Mesendoderm (in vitro differentiated cells): Measurements from ENCODE around the gene FBRSL1.

ENCODE experiments used
- DNase-seq: peaks from one replicate; pipeline ENCODE4 v3.0.0; 2013
- H2AK5ac ChIP-seq: 2 replicates; pipeline ENCODE4 v1.6.1; 2013; ENCODE audit warnings: low read length, inconsistent platforms
- H2BK120ac ChIP-seq: 2 replicates; pipeline ENCODE4 v1.6.1; 2013; ENCODE audit warnings: low read depth, mild to moderate bottlenecking, low read length, moderate library complexity, mixed read lengths
- H2BK15ac ChIP-seq: replicated peaks from 2 replicates; pipeline ENCODE4 v1.6.1; 2013; ENCODE audit warnings: low read depth, mild to moderate bottlenecking, moderate library complexity
- H2BK5ac ChIP-seq: 2 replicates; pipeline ENCODE4 v1.6.1; 2013; ENCODE audit warnings: low read length, inconsistent platforms
- H3K18ac ChIP-seq: 2 replicates; pipeline ENCODE4 v1.6.1; 2013; ENCODE audit warnings: mild to moderate bottlenecking, low read length, mixed read lengths
- H3K23ac ChIP-seq: one replicate; pipeline ENCODE4 v1.6.1; 2013; ENCODE audit warnings: low read length
- H3K27ac ChIP-seq: 2 replicates; pipeline ENCODE4 v1.5.1; 2013; ENCODE audit warnings: low read depth, mild to moderate bottlenecking, inconsistent platforms, low read length, moderate library complexity
- H3K27me3 ChIP-seq: 2 replicates; pipeline ENCODE4 v1.6.1; 2013; ENCODE audit warnings: low read length, control low read depth, mild to moderate bottlenecking, inconsistent platforms; ENCODE audit not compliant: insufficient read depth, poor library complexity
- H3K36me3 ChIP-seq: 2 replicates; pipeline ENCODE4 v1.6.1; 2013; ENCODE audit warnings: low read length, inconsistent platforms; ENCODE audit not compliant: control insufficient read depth, insufficient read depth
- H3K4ac ChIP-seq: one replicate; pipeline ENCODE4 v1.6.1; 2013; ENCODE audit warnings: low read depth, mild to moderate bottlenecking, low read length, moderate library complexity
- H3K4me1 ChIP-seq: 2 replicates; pipeline ENCODE4 v1.6.1; 2013; ENCODE audit warnings: low read depth, low read length, inconsistent platforms; ENCODE audit not compliant: control insufficient read depth
- H3K4me2 ChIP-seq: 2 replicates; pipeline ENCODE4 v1.6.1; 2013; ENCODE audit warnings: low read length
- H3K4me3 ChIP-seq: 2 replicates; pipeline ENCODE4 v1.5.1; 2013; ENCODE audit warnings: mild to moderate bottlenecking, low read length
- H3K56ac ChIP-seq: one replicate; pipeline ENCODE4 v1.6.1; 2013; ENCODE audit warnings: low read length
- H3K79me1 ChIP-seq: 2 replicates; pipeline ENCODE4 v1.6.1; 2013; ENCODE audit warnings: low read length, inconsistent platforms
- H3K79me2 ChIP-seq: 2 replicates; pipeline ENCODE4 v1.6.1; 2013; ENCODE audit warnings: mild to moderate bottlenecking, low read length; ENCODE audit not compliant: control insufficient read depth, insufficient read depth
- H3K9ac ChIP-seq: 2 replicates; pipeline ENCODE4 v1.6.1; 2013; ENCODE audit warnings: low read length, inconsistent platforms
- H4K5ac ChIP-seq: one replicate; pipeline ENCODE4 v1.6.1; 2013; ENCODE audit warnings: low read length
- H4K8ac ChIP-seq: one replicate; pipeline ENCODE4 v1.6.1; 2013; ENCODE audit warnings: low read depth, mild to moderate bottlenecking, control low read depth, low read length, moderate library complexity
- WGBS: extraction: QIAGEN DNeasy Blood & Tissue Kit; methylation state at CpG from one replicate; pipeline ENCODE4 v1.1.7; 2013; ENCODE audit warnings: low lambda C conversion rate, missing lambda C conversion rate; ENCODE audit not compliant: insufficient coverage; ENCODE audit errors: extremely low coverage; 5-methylcytosine and 5-hydroxymethylcytosine counted together

Gene FBRSL1

DNA sequence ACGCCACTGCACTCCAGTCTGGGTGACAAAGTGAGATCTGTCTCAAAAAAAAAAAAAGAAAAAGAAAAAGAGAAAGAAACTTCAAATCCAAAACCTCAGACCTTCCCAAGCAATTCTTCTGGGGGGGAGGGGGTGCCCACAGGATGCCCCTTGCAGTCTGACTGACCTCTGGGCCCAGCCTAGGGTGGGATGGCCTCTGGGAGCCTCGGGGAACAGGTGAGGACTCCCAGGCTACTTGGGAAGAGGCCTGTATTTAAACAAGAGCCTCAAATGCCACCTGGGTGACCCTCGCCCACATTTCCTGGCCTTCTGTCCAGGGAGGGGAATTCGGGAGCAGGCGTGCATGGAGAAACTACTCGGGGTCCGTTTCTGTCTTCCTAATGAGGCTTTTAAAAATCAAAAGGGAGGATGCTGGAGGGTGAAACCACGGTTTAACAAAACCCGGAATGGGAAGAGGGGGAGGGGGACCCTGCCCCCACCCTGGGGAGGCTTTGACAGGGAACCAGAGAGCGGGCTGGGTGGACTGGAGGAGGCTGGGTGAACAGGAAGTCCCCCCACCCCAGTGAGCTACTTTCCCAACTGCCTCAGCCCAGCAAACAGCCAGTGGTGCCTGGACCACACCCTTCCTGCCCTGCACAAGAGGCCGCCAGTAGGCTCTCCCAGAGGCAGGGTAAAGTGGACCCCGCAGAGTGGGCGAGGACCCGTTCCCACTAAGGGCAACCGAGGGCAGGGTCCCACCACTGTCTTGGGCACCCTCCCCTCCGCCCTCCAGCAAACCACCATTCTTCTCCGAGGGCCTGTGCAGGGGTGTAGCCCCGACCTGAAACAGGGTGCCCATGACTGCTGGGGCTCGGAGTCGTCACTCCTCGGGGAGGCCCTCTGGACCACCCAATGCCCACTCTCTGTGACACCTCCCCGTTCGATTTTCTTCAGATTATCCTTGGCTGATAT lies 1.5 kb upstream of the FBRSL1 start:
- Histone ChIP-seq H3K9ac (no peak overlapping the region), H3K79me2 (peaks cover 13% of the 10 kb centered on the region), H3K18ac (no peak overlapping the region), H3K27ac (no peak overlapping the region), H3K4me3 (no peak overlapping the region), H4K5ac (no peak overlapping the region), H2BK5ac (no peak overlapping the region), H3K4ac (no peak overlapping the region), H3K56ac (peak overlapping the region; percentile 28), H3K36me3 (no peaks in the 10 kb centered on the region), H3K4me1 (peaks cover 2% of the 10 kb centered on the region), H3K4me2 (no peak overlapping the region), H2BK120ac (no peak overlapping the region), H3K27me3 (peaks cover 3% of the 10 kb centered on the region), H4K8ac (no peak overlapping the region), H3K79me1 (peaks cover 16% of the 10 kb centered on the region), H2AK5ac (no peak overlapping the region), H3K23ac (no peak overlapping the region), H2BK15ac (no peak overlapping the region)
- WGBS = no CpG with 5 or more reads among the region's 23 CpGs
- no peak for DNase-seq

GRCh38 chr12:132489078-132489601 lies 811 bp upstream of the FBRSL1 start:
- H3K27me3 ChIP-seq = peaks cover 3% of the 10 kb centered on the region
- no peak for DNase-seq

DNA sequence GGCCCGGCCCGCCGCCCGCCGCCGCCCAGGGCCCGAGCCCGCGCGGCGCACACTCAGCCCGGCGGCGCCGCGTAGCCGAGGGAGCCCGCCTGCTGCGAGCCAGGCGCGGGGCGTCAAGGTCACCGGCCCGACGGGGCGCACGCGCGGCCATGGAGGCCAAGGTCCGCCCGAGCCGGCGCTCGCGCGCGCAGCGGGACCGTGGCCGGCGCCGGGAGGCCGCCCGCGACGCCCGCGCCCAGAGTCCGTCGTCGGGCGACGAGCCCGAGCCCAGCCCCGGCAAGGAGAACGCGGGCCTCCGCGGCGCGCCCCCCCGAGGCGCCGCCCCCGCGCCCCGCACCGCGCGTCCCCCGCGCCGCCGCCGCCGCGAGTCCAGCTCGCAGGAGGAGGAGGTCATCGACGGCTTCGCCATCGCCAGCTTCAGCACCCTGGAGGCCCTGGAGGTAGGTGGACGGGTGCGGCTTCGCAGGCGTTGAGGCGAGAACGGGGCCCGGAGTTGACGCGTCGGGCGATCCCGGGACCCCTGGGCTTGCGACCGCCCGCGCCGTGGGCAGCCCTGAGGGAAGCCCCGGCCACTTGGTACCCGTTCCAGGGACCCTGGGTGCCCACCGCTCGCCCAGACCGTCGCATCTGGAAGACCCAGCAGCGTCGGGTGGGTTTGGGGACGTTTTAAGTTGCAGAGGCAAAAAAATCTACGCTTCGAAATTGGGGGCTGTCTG lies 629 bp downstream of the FBRSL1 start:
- H3K4me3 ChIP-seq = peak overlapping the region; percentile 39
- H3K27ac ChIP-seq = no peak overlapping the region
- DNase-seq = no peak
- H3K4ac ChIP-seq = no peak overlapping the region
- H3K56ac ChIP-seq = peak overlapping the region; percentile 69
- H2BK15ac ChIP-seq = no peak overlapping the region
- H3K4me2 ChIP-seq = peak overlapping the region; percentile 61
- H3K18ac ChIP-seq = peak overlapping the region; percentile 54
- peaks cover 3% of the 10 kb centered on the region for H3K27me3 ChIP-seq
- H2BK120ac ChIP-seq = no peak overlapping the region
- no peak overlapping the region for H2BK5ac ChIP-seq
- H4K5ac ChIP-seq = no peak overlapping the region
- peaks cover 26% of the 10 kb centered on the region for H3K79me1 ChIP-seq
- peaks cover 30% of the 10 kb centered on the region for H3K79me2 ChIP-seq
- H4K8ac ChIP-seq = no peak overlapping the region
- H3K36me3 ChIP-seq = no peaks in the 10 kb centered on the region
- peaks cover 2% of the 10 kb centered on the region for H3K4me1 ChIP-seq
- H2AK5ac ChIP-seq = no peak overlapping the region
- peak overlapping the region; percentile 71 for H3K9ac ChIP-seq
- WGBS = no CpG with 5 or more reads among the region's 110 CpGs
- no peak overlapping the region for H3K23ac ChIP-seq

More at GRCh38 chr12:132489078-132489601, 811 bp upstream of the FBRSL1 start:
- Histone ChIP-seq H3K56ac (peak overlapping the region; percentile 70), H3K4me2 (peak overlapping the region; percentile 36), H3K9ac (peak overlapping the region; percentile 50), H3K4me3 (no peak overlapping the region), H2BK5ac (no peak overlapping the region), H2AK5ac (no peak overlapping the region), H3K23ac (no peak overlapping the region), H4K5ac (no peak overlapping the region), H3K18ac (no peak overlapping the region), H3K79me1 (peaks cover 18% of the 10 kb centered on the region), H3K4ac (no peak overlapping the region), H3K79me2 (peaks cover 18% of the 10 kb centered on the region), H3K4me1 (peaks cover 2% of the 10 kb centered on the region), H2BK15ac (no peak overlapping the region), H3K36me3 (no peaks in the 10 kb centered on the region), H3K27ac (no peak overlapping the region), H2BK120ac (no peak overlapping the region), H4K8ac (no peak overlapping the region)
- WGBS = no CpG with 5 or more reads among the region's 46 CpGs

GRCh38 chr12:132491138-132491663 lies 1.2 kb downstream of the FBRSL1 start:
- Histone ChIP-seq H3K79me1 (peaks cover 26% of the 10 kb centered on the region), H2AK5ac (no peak overlapping the region), H4K5ac (no peak overlapping the region), H3K27me3 (peaks cover 3% of the 10 kb centered on the region), H3K79me2 (peaks cover 33% of the 10 kb centered on the region), H3K4me3 (peak overlapping the region; percentile 29), H2BK120ac (no peak overlapping the region), H2BK5ac (no peak overlapping the region), H3K27ac (no peak overlapping the region), H3K36me3 (no peaks in the 10 kb centered on the region), H3K18ac (no peak overlapping the region), H3K9ac (peak overlapping the region; percentile 71), H3K4me1 (peaks cover 2% of the 10 kb centered on the region), H3K56ac (peak overlapping the region; percentile 69), H2BK15ac (no peak overlapping the region), H3K4ac (no peak overlapping the region), H3K23ac (no peak overlapping the region), H4K8ac (no peak overlapping the region), H3K4me2 (peak overlapping the region; percentile 61)
- no peak for DNase-seq
- no CpG with 5 or more reads among the region's 14 CpGs for WGBS

GRCh38 chr12:132491761-132492378 lies 1.9 kb downstream of the FBRSL1 start:
- H4K5ac ChIP-seq = no peak overlapping the region
- peaks cover 3% of the 10 kb centered on the region for H3K27me3 ChIP-seq
- no peaks in the 10 kb centered on the region for H3K36me3 ChIP-seq
- no peak overlapping the region for H3K9ac ChIP-seq
- H3K4me2 ChIP-seq = no peak overlapping the region
- no peak overlapping the region for H2BK120ac ChIP-seq
- H2BK5ac ChIP-seq = no peak overlapping the region
- peaks cover 38% of the 10 kb centered on the region for H3K79me2 ChIP-seq
- no peak overlapping the region for H3K56ac ChIP-seq
- peaks cover 31% of the 10 kb centered on the region for H3K79me1 ChIP-seq
- DNase-seq = no peak
- H2BK15ac ChIP-seq = no peak overlapping the region
- H2AK5ac ChIP-seq = no peak overlapping the region
- WGBS = no CpG with 5 or more reads among the region's 23 CpGs
- H3K4me1 ChIP-seq = peaks cover 2% of the 10 kb centered on the region
- H3K4me3 ChIP-seq = no peak overlapping the region
- no peak overlapping the region for H3K27ac ChIP-seq
- no peak overlapping the region for H3K23ac ChIP-seq
- no peak overlapping the region for H4K8ac ChIP-seq
- no peak overlapping the region for H3K18ac ChIP-seq
- no peak overlapping the region for H3K4ac ChIP-seq
